RPMI8226 (cell line): Measurements from ENCODE around the gene TMOD3.

ENCODE experiments used
- DNase-seq: peaks from one replicate; pipeline ENCODE4 v3.0.0-alpha.2; 2015

Gene TMOD3

DNA sequence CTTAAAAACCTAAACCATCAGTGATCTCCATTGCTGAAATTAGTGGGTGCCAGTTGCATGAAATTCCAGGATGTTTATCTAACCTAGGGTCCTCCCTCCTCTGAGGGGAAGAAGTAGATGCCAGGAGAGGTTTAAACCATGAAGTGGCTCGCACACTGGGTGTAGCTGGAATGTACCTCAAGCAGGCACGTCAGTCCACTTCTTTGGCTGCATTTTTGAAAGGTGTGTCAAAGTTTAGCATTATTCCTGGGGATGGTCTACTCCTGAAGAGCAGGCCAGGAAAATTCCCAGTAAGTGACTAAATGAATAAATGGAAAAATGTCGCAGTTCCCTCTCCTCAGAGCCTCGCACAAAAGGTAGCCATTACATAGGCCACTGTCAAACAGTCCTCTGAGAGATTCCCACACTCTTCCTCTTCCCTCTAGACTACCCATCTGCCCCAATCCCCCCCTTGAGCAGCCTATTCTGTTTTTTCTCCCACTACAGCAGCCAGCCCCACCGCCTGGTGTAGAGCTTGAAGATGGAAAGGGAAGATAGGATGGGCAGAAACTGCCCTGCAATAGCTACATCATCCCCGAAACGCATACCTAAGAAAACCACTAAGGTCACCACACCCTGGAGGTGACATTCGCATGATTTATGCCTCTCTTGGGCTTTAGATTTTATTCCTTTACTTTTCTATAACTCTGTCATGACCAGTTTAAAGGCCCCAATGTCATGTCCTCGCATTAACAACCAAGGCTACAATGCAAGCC is 655 bp upstream of the TMOD3 start:
- DNase-seq, result no peak

GRCh38 chr15:51830276-51830806 is 888 bp downstream of the TMOD3 start:
- peak; percentile 37 for DNase-seq

DNA sequence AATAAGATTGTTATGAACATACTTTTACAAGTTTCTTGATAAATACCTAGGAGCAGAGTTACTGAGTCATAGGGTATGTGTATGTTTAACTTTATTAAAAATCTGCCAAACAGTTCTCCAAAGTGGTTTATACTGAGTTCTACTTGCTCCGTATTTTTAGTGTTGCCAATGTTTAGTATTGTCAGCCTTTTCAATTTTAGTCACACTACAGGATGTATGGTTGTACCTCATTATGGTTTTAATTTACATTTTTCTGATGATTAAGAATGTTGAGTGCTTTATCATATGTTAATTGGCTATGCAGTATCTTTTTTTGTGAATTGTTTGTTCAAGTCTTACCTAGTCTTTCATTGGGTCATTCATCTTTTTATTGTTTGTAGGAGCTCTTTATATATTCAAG is 4.3 kb downstream of the TMOD3 start:
- no peak for DNase-seq

DNA sequence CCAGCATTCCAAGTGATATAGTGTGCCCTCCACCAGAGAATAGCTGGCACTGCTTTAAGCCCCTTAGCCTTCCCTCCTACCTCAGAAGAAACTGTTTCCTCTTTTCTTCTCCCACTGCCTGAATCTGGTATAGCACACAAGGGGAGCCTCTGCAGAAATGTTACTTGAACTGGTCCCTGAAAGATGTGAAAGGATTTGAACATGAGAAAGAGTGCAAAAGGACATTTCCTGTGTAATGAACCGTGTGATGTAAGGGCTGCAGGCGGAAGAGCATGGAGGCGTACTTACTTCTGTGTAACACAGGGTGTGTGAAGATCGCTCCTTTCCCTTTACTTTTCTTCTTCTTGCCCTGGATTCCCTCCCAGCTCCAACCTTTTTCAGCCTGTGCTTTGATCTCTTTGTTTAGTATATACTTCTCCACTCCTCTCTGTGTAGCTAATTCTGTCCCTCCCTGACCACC is 8.4 kb downstream of the TMOD3 start:
- DNase-seq, result no peak

GRCh38 chr15:51838270-51838669 is 8.8 kb downstream of the TMOD3 start:
- DNase-seq, result no peak

- no peak for DNase-seq
These were observed 11.2 kb downstream of the TMOD3 start for GRCh38 chr15:51840692-51841091.

GRCh38 chr15:51841406-51842040 is 12.1 kb downstream of the TMOD3 start:
- DNase-seq, result no peak

DNA sequence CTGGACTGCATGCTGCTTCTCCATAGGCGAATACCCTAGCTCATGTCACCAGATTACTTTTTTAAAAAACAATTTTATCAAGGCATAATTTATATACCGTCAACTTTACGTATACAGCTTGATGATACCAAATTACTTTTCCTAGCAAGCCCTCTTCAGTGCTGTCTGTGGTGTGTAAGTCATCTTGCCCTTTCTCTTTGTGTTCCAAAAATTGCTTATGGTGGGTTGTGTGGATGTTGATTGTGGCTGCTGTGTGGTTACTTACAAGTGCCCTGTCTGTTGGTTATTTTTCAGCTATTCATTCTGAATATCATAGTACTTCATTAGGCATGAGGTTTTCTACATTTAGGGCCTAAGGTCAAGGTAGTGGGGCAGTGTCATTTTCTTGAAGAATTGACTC is 12.8 kb downstream of the TMOD3 start:
- DNase-seq, result no peak

- DNase-seq, result peak; percentile 77
These were observed 13.6 kb downstream of the TMOD3 start for GRCh38 chr15:51842852-51843737.

DNA sequence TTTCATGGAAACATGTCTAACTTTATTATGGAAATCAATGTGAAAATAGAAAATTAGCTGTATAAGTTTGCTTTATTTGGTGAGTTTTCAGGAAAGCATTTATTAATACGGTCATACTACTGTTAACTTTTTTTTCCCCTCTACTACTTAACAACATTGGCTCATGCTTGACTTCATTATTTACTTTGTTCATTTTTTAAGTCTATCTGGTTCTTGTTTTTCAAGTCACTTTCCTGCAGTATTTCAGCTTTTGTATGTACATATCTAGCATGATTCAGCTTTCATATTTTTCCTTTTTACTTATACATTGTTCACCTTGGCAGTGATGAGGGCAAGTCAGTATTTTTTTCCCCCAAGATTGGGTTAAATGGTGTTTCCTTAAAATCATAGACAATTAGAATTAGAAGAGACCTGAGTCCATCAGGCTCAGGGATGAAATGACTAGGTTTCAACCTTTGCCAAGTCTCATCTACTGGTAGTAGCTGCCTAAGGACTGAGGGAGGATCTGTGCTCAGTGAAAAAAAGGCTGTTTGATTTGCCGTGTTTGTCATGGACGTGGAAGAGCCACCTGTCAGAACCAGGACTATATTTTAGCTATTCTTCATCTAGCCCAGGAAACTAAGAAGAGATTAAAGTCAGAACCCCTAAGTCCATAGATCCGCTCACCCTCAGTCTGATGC is 15.4 kb downstream of the TMOD3 start:
- no peak for DNase-seq

DNA sequence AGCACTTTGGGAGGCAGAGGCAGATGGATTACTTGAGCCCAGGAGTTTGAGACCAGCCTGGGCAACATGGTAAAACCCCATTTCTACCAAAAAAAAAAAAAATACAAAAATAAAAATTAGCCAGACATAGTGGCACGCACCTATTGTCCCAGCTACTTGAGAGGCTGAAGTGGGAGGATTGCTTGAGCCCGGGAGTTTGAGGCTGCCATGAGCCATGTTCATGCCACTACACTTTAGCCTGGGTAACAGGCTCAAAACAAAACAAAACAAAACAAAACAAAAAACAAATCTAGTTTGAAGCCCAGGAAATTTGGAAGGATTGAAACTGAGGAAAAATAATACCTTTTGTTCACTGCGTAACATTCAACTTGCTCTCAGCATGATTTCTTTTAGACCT is 16.6 kb downstream of the TMOD3 start:
- no peak for DNase-seq

GRCh38 chr15:51846463-51847230 is 17.2 kb downstream of the TMOD3 start:
- no peak for DNase-seq

DNA sequence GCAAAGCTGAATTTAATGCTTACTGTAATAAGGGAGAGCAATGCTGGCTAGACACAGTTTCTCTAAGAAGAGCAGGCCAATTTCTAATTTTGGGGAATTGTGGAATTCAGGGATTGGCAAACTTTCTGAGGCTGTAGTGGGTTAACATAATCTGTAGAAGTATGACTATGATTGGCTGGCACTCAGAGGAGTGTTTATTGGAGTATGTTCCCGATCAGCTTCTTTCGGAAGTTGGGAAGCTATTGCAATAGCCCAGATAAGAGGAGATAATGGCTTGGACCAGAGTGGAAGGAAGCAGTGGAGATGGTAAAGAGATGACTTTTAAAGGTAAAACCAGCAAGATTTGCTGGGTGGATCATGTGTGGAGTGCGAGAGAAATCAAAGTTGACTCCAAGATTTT is 19.4 kb downstream of the TMOD3 start:
- no peak for DNase-seq

- DNase-seq, result no peak
These were observed 20.4 kb downstream of the TMOD3 start for GRCh38 chr15:51849860-51850259.

DNA sequence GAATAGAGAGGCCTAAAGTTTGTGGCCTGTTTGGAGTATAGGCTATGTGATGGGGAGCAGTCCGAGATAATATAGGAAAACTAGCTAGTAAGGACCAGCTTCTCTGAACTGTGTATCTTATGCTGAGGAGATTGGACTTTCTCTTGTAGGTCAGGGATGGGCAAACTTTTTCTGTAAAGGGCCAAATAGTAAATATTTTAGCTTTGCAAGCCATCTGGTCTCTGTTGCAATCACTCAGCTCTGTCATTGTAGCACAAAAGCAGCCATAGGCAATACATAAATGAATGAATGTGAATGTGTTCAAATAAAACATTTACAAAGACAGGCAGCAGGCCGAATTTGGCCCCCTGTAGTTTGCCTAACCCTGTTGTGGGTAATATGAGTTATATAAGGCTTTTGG is 24.5 kb downstream of the TMOD3 start:
- DNase-seq, result no peak

DNA sequence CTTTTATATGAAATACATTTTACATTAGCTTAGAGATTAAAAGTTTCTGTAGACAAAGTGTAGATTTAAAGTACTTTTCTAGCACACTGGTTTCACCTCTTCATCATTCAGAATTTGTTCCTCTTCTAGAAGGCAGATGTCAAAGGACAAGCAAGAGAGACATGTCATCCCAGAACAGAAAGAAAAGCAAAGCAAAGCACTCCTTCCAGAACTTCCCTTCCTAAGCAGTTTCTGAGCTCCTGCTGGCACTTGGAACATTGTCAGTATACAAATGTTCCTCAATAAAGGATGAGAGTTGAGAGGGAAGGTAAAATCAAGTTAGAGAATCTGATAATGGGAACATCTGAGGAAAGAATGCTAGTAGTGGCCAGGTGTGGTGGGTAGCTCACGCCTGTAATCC is 26.2 kb downstream of the TMOD3 start:
- DNase-seq, result no peak

DNA sequence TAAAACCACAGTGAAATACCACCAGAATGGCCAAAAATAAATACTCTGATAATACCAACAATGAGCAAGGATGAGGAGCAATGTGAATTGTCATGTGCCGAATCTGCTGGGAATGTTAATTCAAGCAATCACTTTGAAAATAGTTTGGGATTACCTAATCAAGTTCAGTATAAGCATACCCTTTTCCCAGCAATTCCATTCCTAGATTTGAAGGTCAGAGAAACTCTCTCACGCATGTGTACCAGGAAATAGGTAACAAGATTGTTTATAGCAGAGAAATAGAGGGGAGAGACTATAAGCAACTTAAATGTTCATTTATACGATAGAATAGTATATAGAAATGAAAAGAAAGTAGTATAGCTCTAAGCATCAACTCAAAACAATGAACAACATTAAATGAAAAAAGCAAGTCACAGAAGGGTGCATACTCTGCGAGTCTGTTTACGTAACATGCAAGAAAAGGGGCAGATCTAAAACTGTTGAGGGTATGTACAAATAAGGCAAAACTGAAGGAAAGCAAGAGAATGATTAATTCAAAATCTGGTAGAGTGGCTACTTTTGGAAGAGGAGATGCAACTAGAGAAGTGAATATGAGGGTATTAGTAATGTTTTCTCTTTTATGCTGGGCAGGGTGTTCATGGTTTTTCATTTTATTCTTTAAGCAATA is 27.4 kb downstream of the TMOD3 start:
- DNase-seq, result no peak

DNA sequence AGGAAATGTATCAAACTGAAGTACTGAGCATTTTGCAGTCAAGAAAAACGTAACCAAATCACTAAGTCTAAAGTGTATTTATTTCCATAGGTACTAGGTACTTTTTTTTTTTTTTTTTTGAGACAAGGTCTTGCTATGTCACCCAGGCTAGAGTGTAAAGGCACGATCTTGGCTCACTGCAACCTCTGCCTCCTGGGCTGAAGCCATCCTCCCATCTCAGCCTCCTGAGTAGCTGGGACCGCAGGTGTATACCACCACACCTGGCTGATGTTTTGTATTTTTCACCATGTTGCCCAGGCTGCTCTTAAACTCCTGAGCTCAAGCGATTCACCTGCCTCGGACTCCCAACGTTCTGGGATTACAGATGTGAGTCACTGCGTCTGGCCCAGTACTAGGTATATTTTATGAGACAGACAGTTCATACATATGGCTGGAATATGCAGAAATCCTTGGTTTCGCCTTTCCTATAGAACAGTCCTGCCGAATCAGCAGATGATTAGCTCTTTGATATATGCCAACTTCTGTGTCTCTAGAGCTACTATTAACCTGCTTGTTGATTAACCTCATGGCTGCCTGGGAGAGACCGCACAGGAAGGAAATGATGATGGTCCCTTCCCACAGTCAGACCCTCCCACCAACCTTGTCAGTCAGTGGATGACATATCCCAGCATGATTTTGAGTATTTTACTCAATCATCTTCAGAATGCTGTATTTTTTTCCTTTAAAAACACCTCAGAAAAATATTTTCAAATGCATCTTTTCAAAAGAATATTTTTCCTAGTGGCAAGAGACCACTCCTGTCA is 32.3 kb downstream of the TMOD3 start:
- DNase-seq, result no peak

- no peak for DNase-seq
These were observed 33.7 kb downstream of the TMOD3 start for GRCh38 chr15:51863131-51863530.

GRCh38 chr15:51864408-51865056 is 35.1 kb downstream of the TMOD3 start:
- DNase-seq, result no peak
